NB4 (cell line): Measurements from ENCODE around the gene SLC26A2.

Source experiments
- CTCF ChIP-seq: IDR thresholded peaks from one replicate; pipeline ENCODE4 v1.5.1; 2012; ENCODE audit warnings: low read depth, low read length
- MAX ChIP-seq: IDR thresholded peaks from 2 replicates; pipeline ENCODE4 v1.6.1; 2011; ENCODE audit warnings: low read depth, low read length
- MYC ChIP-seq: IDR thresholded peaks from 2 replicates; pipeline ENCODE4 v1.6.1; 2011; ENCODE audit warnings: low read depth, low read length
- POLR2A ChIP-seq: IDR thresholded peaks from 2 replicates; pipeline ENCODE4 v1.6.1; 2011; ENCODE audit warnings: mild to moderate bottlenecking; ENCODE audit not compliant: insufficient read length; ENCODE audit errors: extremely low read depth

DNA sequence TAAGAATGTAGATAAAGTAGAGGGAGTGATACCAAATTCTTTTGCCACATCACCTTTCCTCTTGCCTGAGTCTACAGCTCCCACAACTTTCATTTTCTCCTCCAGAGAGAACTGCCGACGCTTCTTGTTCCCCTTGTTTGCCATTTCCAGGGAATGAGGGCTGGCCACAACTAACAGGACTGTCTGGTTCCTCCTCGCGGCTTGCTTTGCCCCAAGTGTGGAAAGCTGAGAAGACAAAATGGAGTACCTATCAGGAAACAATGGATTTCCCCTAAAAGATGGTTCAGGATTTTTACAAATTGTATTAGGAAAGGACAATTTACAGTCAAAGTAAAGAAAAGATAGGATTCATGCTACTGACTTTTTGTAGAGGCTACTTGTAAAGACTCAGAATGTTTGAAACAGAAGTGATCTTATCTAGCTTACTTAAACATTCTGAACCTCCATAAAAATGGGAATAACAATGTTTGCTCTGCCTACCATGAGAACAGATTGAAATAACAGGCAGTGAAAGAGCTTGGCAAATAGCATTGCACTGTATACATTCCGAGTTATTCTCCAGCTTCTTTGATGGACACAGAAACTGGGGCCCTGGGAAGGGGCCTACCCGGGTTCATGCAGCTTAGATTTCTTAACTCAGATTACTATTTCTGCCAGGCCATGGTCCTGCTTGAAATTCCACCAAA lies 35.8 kb downstream of the SLC26A2 start:
- TF ChIP-seq CTCF = no peak
- TF ChIP-seq POLR2A = no peak
- TF ChIP-seq MYC = no peak
- TF ChIP-seq MAX = no peak
